H1 (cell line): ENCODE measurements around the gene ATPAF1. TPM values are rescaled to one million over a fixed set of nuclear protein-coding genes. Genes with fewer than 3 reads are reported as not detected.

Experiments
- CTCF ChIA-PET: fragments of 300-600 bp; sonication (Branson Sonifier 250); formaldehyde crosslinking; loops from one replicate; lab custom pipeline; 2021; ENCODE audit not compliant: partially characterized antibody; lab: Charles Lee
- POLR2A ChIA-PET: fragments of 300-600 bp; sonication (Branson Sonifier 250); formaldehyde crosslinking; loops from one replicate; lab custom pipeline; 2021; ENCODE audit warnings: inconsistent platforms; ENCODE audit not compliant: partially characterized antibody; lab: Charles Lee
- DNase-seq, 2 experiments: peaks; one replicate each; pipeline versions ENCODE4 v3.0.0 to v3.0.0-alpha.2; 2010 to 2022; ENCODE audit warnings: low spot score in 2 of 2, low read depth in 1 of 2, mixed read lengths in 1 of 2
- FAIRE-seq: peaks from 2 replicates; lab custom pipeline; 2011; peaks lifted over from hg19 to GRCh38; lab: Jason Lieb, UNC
- H2AFZ ChIP-seq: 2 replicates; pipeline ENCODE4 v1.8.1; 2012; ENCODE audit warnings: low read length, inconsistent platforms
- H2AK5ac ChIP-seq: 2 replicates; pipeline ENCODE4 v1.6.1; 2013; ENCODE audit warnings: low read depth, low read length
- H2BK120ac ChIP-seq: replicated peaks from 2 replicates; pipeline ENCODE3; 2013; ENCODE audit warnings: low read depth, low read length, inconsistent platforms
- H2BK12ac ChIP-seq: 2 replicates; pipeline ENCODE4 v1.6.1; 2013; ENCODE audit warnings: low read depth, low read length
- H2BK15ac ChIP-seq: 2 replicates; pipeline ENCODE4 v1.6.1; 2013; ENCODE audit warnings: low read length
- H2BK20ac ChIP-seq: 2 replicates; pipeline ENCODE4 v1.6.1; 2013; ENCODE audit warnings: low read length
- H2BK5ac ChIP-seq: 2 replicates; pipeline ENCODE4 v1.6.1; 2013; ENCODE audit warnings: low read depth, low read length
- H3K14ac ChIP-seq: 2 replicates; pipeline ENCODE4 v1.6.1; 2013; ENCODE audit warnings: inconsistent platforms; ENCODE audit not compliant: insufficient read length
- H3K18ac ChIP-seq: 2 replicates; pipeline ENCODE4 v1.6.1; 2013; ENCODE audit warnings: low read length; ENCODE audit errors: extremely low read depth
- H3K23ac ChIP-seq: 2 replicates; pipeline ENCODE4 v1.6.1; 2013; ENCODE audit warnings: inconsistent platforms; ENCODE audit not compliant: insufficient read length
- H3K23me2 ChIP-seq: 2 replicates; pipeline ENCODE4 v1.6.1; 2013; ENCODE audit warnings: low read depth, low read length
- H3K27ac ChIP-seq: 2 replicates; pipeline ENCODE4 v1.6.1; 2011; ENCODE audit warnings: low read depth, low read length, inconsistent platforms
- H3K27me3 ChIP-seq, 4 experiments: replicated peaks in 1 of 4; 1 replicate in 1 of 4; 2 replicates in 3 of 4; pipeline versions ENCODE4 v1.6.1 to v1.8.1; 2011 to 2013; ENCODE audit warnings: low read length in 3 of 4, mild to moderate bottlenecking in 3 of 4, inconsistent platforms in 2 of 4, mixed read lengths in 2 of 4, moderate library complexity in 1 of 4; ENCODE audit not compliant: control insufficient read depth in 3 of 4, insufficient read depth in 3 of 4; ENCODE audit errors: extremely low read depth in 1 of 4
- H3K36me3 ChIP-seq, 4 experiments: 2 replicates each; pipeline versions ENCODE4 v1.6.1 to v1.8.1; 2011 to 2013; ENCODE audit warnings: mild to moderate bottlenecking in 4 of 4, low read length in 3 of 4, moderate library complexity in 2 of 4, control low read depth in 1 of 4, inconsistent platforms in 1 of 4; ENCODE audit not compliant: insufficient read depth in 4 of 4, control insufficient read depth in 2 of 4
- H3K4ac ChIP-seq: replicated peaks from 2 replicates; pipeline ENCODE3; 2013; ENCODE audit warnings: low read length, low read depth, mixed read lengths, inconsistent platforms; ENCODE audit not compliant: insufficient read length
- H3K4me1 ChIP-seq, 4 experiments: replicated peaks in 1 of 4; 1 replicate in 1 of 4; 2 replicates in 3 of 4; pipeline versions ENCODE4 v1.6.1 to v1.8.1; 2011 to 2013; ENCODE audit warnings: low read length in 3 of 4, inconsistent platforms in 2 of 4, mixed read lengths in 1 of 4; ENCODE audit not compliant: insufficient read depth in 4 of 4, control insufficient read depth in 3 of 4
- H3K4me2 ChIP-seq, 2 experiments: 2 replicates each; pipeline versions ENCODE4 v1.6.1 to v1.8.1; 2011 to 2013; ENCODE audit warnings: low read depth in 2 of 2, low read length in 2 of 2, control low read depth in 1 of 2, inconsistent platforms in 1 of 2, mild to moderate bottlenecking in 1 of 2; ENCODE audit not compliant: insufficient read depth in 1 of 2
- H3K4me3 ChIP-seq, 4 experiments: fragments of 200-600, 300-600 bp in 1 of 4; sonication (generic), shearing (Covaris generic), sonication (Bioruptor Twin) in 1 of 4; 2 replicates each; pipeline versions ENCODE4 v1.5.1 to v1.8.1; 2011 to 2016; ENCODE audit warnings: low read length in 4 of 4, low read depth in 3 of 4, control low read depth in 2 of 4, inconsistent platforms in 2 of 4, mild to moderate bottlenecking in 2 of 4, mixed read lengths in 1 of 4, moderate library complexity in 1 of 4; ENCODE audit not compliant: insufficient read depth in 2 of 4; ENCODE audit errors: extremely low read depth in 1 of 4
- H3K56ac ChIP-seq: replicated peaks from 2 replicates; pipeline ENCODE3; 2013; ENCODE audit warnings: low read depth, mild to moderate bottlenecking, mixed read lengths, low read length, inconsistent platforms; ENCODE audit not compliant: insufficient read length
- H3K79me1 ChIP-seq: 2 replicates; pipeline ENCODE4 v1.6.1; 2013; ENCODE audit warnings: low read depth, low read length, control low read depth
- H3K79me2 ChIP-seq, 2 experiments: 2 replicates each; pipeline versions ENCODE4 v1.6.1 to v1.8.1; 2012 to 2013; ENCODE audit warnings: low read length in 2 of 2, mild to moderate bottlenecking in 2 of 2, inconsistent platforms in 1 of 2; ENCODE audit not compliant: insufficient read depth in 2 of 2, control insufficient read depth in 1 of 2
- H3K9ac ChIP-seq, 4 experiments: replicated peaks in 1 of 4; 1 replicate in 1 of 4; 2 replicates in 3 of 4; pipeline versions ENCODE4 v1.6.1 to v1.8.1; 2011 to 2013; ENCODE audit warnings: low read depth in 3 of 4, low read length in 3 of 4, control low read depth in 2 of 4, mild to moderate bottlenecking in 2 of 4, moderate library complexity in 2 of 4, inconsistent platforms in 1 of 4; ENCODE audit errors: extremely low read depth in 1 of 4
- H3K9me3 ChIP-seq, 2 experiments: 2 replicates each; pipeline versions ENCODE4 v1.6.1 to v1.8.1; 2012 to 2013; ENCODE audit warnings: mild to moderate bottlenecking in 2 of 2, moderate library complexity in 2 of 2, control low read depth in 1 of 2, inconsistent platforms in 1 of 2, low read depth in 1 of 2, low read length in 1 of 2, mixed read lengths in 1 of 2; ENCODE audit not compliant: insufficient read depth in 2 of 2
- H4K20me1 ChIP-seq, 2 experiments: replicated peaks in 1 of 2; 2 replicates each; pipeline versions ENCODE3 to v1.8.1; 2011 to 2013; ENCODE audit warnings: inconsistent platforms in 2 of 2, low read length in 2 of 2, mild to moderate bottlenecking in 1 of 2; ENCODE audit not compliant: insufficient read depth in 2 of 2, control insufficient read depth in 1 of 2
- H4K5ac ChIP-seq: 2 replicates; pipeline ENCODE4 v1.6.1; 2013; ENCODE audit warnings: low read length, low read depth, mixed read lengths, inconsistent platforms; ENCODE audit not compliant: insufficient read length
- H4K8ac ChIP-seq: 2 replicates; pipeline ENCODE4 v1.8.0; 2013; ENCODE audit warnings: mild to moderate bottlenecking, moderate library complexity, low read length, inconsistent platforms; ENCODE audit not compliant: insufficient read depth; ENCODE audit errors: extremely low read depth
- H4K91ac ChIP-seq: replicated peaks from 2 replicates; pipeline ENCODE3; 2013; ENCODE audit warnings: low read length, mixed read lengths, inconsistent platforms; ENCODE audit not compliant: insufficient read length
- ATF3 ChIP-seq: IDR thresholded peaks from 2 replicates; pipeline ENCODE4 v1.6.1; 2011; ENCODE audit warnings: low read depth, mild to moderate bottlenecking, low read length; ENCODE audit not compliant: insufficient read depth
- BCL11A ChIP-seq, 2 experiments: IDR thresholded peaks; one replicate each; pipeline ENCODE4 v1.6.1; 2011; ENCODE audit warnings: low read depth in 2 of 2, low read length in 2 of 2, mild to moderate bottlenecking in 2 of 2
- POLR2A ChIP-seq, 2 experiments: IDR thresholded peaks; 1 replicate in 1 of 2; 2 replicates in 1 of 2; pipeline ENCODE4 v1.6.1; 2011; ENCODE audit warnings: low read depth in 2 of 2, low read length in 2 of 2, mild to moderate bottlenecking in 2 of 2; ENCODE audit errors: control extremely low read depth in 1 of 2
- RNF2 ChIP-seq: fragments of 200-900, 300-1000 bp; sonication (generic); IDR thresholded peaks from 2 replicates; pipeline ENCODE4 v1.7.1; 2016; ENCODE audit warnings: borderline replicate concordance, low read depth, mild to moderate bottlenecking, antibody characterized with exemption, low read length; ENCODE audit not compliant: poor library complexity, severe bottlenecking; ENCODE audit errors: missing control alignments
- SP2 ChIP-seq: IDR thresholded peaks from 2 replicates; pipeline ENCODE4 v1.6.1; 2012; ENCODE audit warnings: mild to moderate bottlenecking, low read length, inconsistent platforms
- SRF ChIP-seq: IDR thresholded peaks from 2 replicates; pipeline ENCODE4 v1.6.1; 2011; ENCODE audit warnings: mild to moderate bottlenecking, low read depth, low read length, moderate library complexity
- WGBS, 2 experiments: shearing (Covaris generic) in 1 of 2; methylation state at CpG; one replicate each; pipeline versions ENCODE4 v1.1.6 to v1.1.7; 2013 to 2015; ENCODE audit warnings: low lambda C conversion rate in 2 of 2, mixed read lengths in 2 of 2, inconsistent platforms in 1 of 2, low coverage in 1 of 2, missing lambda C conversion rate in 1 of 2; ENCODE audit not compliant: insufficient replicate concordance in 2 of 2, insufficient coverage in 1 of 2, insufficient read length in 1 of 2; ENCODE audit errors: extremely low coverage in 1 of 2, missing lambda C conversion rate in 1 of 2; 5-methylcytosine and 5-hydroxymethylcytosine counted together
- polyA plus RNA-seq, 7 experiments: library from polyadenylated mRNA; depleted of rRNA in 3 of 7; stranded (reverse) in 5 of 7; unstranded in 2 of 7; fragments of >200 nt in 5 of 7; fragments of 200-250 nt in 2 of 7; gene quantifications; 1 replicate in 5 of 7; 2 replicates in 1 of 7; 4 replicates in 1 of 7; pipeline versions ENCODE4 v1.2.1 to v1.2.3, GENCODE V29; 2011 to 2013; ENCODE audit warnings: missing spikeins in 2 of 7, mixed read lengths in 2 of 7
- total RNA-seq: library from RNA; stranded (reverse); fragmentation: NEBNext Ultra II Directional; extraction: Animal tissue kit (Norgen Biotek cat#: 25700); gene quantifications from 2 replicates; pipeline ENCODE4 v1.2.1, GENCODE V29; 2021
- TF ChIP-seq, protein P1 (sequence below): IDR thresholded peaks from 2 replicates; pipeline ENCODE4 v1.6.1; 2011; ENCODE audit warnings: low read length, improper control_type of control experiment

Gene ATPAF1
- total and polyA plus RNA-seq, 2 of the 8 experiments (the other 6 are each of a cell fraction or from before 2014, with no cell fraction given) = 46.7 to 55.9 TPM

- ChIA-PET CTCF (interaction anchor here (1.1 to 1.2 kb wide), 2 partner anchors 33 to 41 kb away, joined by 3 read pairs; no protein-coding TSS in a partner anchor), POLR2A (no interaction called here)
- no peak overlapping the region for H2BK12ac ChIP-seq
- H3K56ac ChIP-seq = no peak overlapping the region
- H2AK5ac ChIP-seq = no peak overlapping the region
- no peak overlapping the region for H3K9ac ChIP-seq
- H3K27ac ChIP-seq = no peak overlapping the region
- DNase-seq (no peak), FAIRE-seq (no peak)
- H4K5ac ChIP-seq = no peak overlapping the region
- no peak overlapping the region for H2BK20ac ChIP-seq
- no peak overlapping the region for H2AFZ ChIP-seq
- H3K4me2 ChIP-seq = no peak overlapping the region
- no peaks in the 10 kb centered on the region for H3K79me2 ChIP-seq
- no peak overlapping the region for H3K14ac ChIP-seq
- H4K8ac ChIP-seq = no peak overlapping the region
- H3K23me2 ChIP-seq = no peaks in the 10 kb centered on the region
- H2BK15ac ChIP-seq = no peak overlapping the region
- no peaks in the 10 kb centered on the region for H3K79me1 ChIP-seq
- no peak overlapping the region for H3K23ac ChIP-seq
- H3K9me3 ChIP-seq = no peaks in the 10 kb centered on the region
- no peak overlapping the region for H3K4ac ChIP-seq
- H4K91ac ChIP-seq = no peak overlapping the region
- WGBS, 2 experiments = 88% methylated on average over 2 of the region's 2 CpGs; no CpG with 5 or more reads in 1 of the 2 experiments
- no peaks in the 10 kb centered on the region for H3K27me3 ChIP-seq
- no peaks in the 10 kb centered on the region for H4K20me1 ChIP-seq
- no peaks in the 10 kb centered on the region; a peak in 1 of 7 replicates for H3K4me1 ChIP-seq
- H2BK120ac ChIP-seq = no peak overlapping the region
- H3K18ac ChIP-seq = no peak overlapping the region
- no peak overlapping the region for H3K4me3 ChIP-seq
- H2BK5ac ChIP-seq = no peak overlapping the region
- H3K36me3 ChIP-seq = peaks cover 16 to 82% (median 59%) of the 10 kb centered on the region in 4 experiments
- TF ChIP-seq, protein P1, sequence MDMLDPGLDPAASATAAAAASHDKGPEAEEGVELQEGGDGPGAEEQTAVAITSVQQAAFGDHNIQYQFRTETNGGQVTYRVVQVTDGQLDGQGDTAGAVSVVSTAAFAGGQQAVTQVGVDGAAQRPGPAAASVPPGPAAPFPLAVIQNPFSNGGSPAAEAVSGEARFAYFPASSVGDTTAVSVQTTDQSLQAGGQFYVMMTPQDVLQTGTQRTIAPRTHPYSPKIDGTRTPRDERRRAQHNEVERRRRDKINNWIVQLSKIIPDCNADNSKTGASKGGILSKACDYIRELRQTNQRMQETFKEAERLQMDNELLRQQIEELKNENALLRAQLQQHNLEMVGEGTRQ = no peak
- TF ChIP-seq RNF2 = no peak
- TF ChIP-seq SP2 = no peak
- TF ChIP-seq ATF3 = no peak
- TF ChIP-seq POLR2A (IDR thresholded peaks at IDR 0.05; ENCODE audit: control extremely low read depth in 1 of 2, low read depth in 2 of 2, low read length in 2 of 2) = no peak
- no peak for TF ChIP-seq SRF
- TF ChIP-seq BCL11A (IDR thresholded peaks at IDR 0.05; ENCODE audit: low read depth in 2 of 2, low read length in 2 of 2) = no peak
Observed at GRCh38 chr1:46684670-46685069, 16.5 kb upstream of the ATPAF1 start.
